Uterus (tissue), 2 donors: ENCODE measurements around the gene CDX1.

Experiments used
- POLR2A ChIP-seq, 2 donors: fragments of 450-650 bp; IDR thresholded peaks; one replicate each; pipeline ENCODE4 v1.6.1; 2016; ENCODE audit warnings: antibody characterized with exemption in 2 of 2, mild to moderate bottlenecking in 1 of 2, moderate library complexity in 1 of 2
- TF ChIP-seq, protein P1 (sequence below), 4 experiments: fragments of 200-600 bp in 2 of 4; fragments of 450-650 bp in 2 of 4; sonication (generic) in 2 of 4; IDR thresholded peaks; one replicate each; pipeline ENCODE4 v1.5.1; 2016 to 2019; ENCODE audit warnings: antibody characterized with exemption in 4 of 4, mild to moderate bottlenecking in 2 of 4, moderate library complexity in 1 of 4

DNA sequence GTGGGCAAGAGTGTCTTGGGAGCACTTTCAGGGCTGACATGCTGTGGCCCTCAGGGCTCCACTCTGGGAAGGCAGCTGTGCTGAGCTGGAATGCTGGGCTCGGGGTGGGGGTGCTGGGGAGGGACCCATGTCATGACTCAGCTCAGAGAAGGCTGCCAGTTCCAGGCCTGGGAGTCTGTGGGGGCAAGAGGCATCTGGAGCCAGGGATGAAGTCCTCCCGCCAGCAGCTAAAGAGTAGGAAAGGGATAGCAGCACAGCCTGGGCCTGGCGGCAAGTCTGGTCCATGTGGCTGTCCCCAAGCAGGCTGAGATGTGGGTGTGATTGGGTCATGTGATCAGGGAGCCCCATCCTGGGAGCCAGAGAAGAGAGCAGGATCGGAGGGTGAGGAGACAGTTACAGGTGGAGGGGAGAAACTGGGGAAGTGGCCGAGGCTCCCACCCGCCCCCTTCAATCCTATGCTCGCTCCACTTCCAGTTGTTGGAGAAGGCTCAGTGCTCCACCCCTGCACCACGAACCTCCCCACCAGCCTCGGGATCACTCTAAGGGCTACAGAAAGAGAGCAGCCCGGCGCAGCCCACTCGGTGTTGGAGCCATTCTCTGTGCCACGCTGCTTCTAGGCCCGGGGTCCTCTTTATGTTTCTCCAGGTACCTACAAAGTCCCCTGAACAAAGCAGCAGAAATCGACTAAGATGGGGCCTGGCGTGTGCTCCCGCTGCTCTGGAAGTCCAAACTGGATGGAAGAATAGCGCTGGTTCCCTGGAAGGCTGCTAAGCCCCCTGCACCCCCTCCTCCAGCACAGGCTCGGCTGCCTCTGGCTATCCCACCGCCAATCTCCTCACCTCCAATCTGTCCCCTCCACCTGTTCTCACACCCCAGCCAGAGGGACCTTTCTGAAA is 23.0 kb upstream of the CDX1 start:
- TF ChIP-seq POLR2A (IDR thresholded peaks at IDR 0.05): no peak
- TF ChIP-seq, protein P1, sequence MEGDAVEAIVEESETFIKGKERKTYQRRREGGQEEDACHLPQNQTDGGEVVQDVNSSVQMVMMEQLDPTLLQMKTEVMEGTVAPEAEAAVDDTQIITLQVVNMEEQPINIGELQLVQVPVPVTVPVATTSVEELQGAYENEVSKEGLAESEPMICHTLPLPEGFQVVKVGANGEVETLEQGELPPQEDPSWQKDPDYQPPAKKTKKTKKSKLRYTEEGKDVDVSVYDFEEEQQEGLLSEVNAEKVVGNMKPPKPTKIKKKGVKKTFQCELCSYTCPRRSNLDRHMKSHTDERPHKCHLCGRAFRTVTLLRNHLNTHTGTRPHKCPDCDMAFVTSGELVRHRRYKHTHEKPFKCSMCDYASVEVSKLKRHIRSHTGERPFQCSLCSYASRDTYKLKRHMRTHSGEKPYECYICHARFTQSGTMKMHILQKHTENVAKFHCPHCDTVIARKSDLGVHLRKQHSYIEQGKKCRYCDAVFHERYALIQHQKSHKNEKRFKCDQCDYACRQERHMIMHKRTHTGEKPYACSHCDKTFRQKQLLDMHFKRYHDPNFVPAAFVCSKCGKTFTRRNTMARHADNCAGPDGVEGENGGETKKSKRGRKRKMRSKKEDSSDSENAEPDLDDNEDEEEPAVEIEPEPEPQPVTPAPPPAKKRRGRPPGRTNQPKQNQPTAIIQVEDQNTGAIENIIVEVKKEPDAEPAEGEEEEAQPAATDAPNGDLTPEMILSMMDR (IDR thresholded peaks at IDR 0.05): peak in 1 of 4 experiments; percentile 0
